AG10803 (cell line): ENCODE measurements around the gene KLF1.
"Not testable (repeated sequence)": the region's sequence is repeated elsewhere in the genome, so short reads cannot be mapped to it uniquely, and the experiment has no call there.

Experiments used
- DNase-seq: peaks from one replicate; pipeline ENCODE4 v3.0.0; 2010; ENCODE audit warnings: low read depth
- H3K4me3 ChIP-seq: 2 replicates; pipeline ENCODE4 v1.5.1; 2011; ENCODE audit warnings: mild to moderate bottlenecking, low read length, control low read depth
- CTCF ChIP-seq: conservative IDR thresholded peaks from 2 replicates; pipeline ENCODE4 v1.5.1; 2011; ENCODE audit warnings: mild to moderate bottlenecking, low read length, control low read depth, inconsistent platforms

The KLF1 gene

DNA sequence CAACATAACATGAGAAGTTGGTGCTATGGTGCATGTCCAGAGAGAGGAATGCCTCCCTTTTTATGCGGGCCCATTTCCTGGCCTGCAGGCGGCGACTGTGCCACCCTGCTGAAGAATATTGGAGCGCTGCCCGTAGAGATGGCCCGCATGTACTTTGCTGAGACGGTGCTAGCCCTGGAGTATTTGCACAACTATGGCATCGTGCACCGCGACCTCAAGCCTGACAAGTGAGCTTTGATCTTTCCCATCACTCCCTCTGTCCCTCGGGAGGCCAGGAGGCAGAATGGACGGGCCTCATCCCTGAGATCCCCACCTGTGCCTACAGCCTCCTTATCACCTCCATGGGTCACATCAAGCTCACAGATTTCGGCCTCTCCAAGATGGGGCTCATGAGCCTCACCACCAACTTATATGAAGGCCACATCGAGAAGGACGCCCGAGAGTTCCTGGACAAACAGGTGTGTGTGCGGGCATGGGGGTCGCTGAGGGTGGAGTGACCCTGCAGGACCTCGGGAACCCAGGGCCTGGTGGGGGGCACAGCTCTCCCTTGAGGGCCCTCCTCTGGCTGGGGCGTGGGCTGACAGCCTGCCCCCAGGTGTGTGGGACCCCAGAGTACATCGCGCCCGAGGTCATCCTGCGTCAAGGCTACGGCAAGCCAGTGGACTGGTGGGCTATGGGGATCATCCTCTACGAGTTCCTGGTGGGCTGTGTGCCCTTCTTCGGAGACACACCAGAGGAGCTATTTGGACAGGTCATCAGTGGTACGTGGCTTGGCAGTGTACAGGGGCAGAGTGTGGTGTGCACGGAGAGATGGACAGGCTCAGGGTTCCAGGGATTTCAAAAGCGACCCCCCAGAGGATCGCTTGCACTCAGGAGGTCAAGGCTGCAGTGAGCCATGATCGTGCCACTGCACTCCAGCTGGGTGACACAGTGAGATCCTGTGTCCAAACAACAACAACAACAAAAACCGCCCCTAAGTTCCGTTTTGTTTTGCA is 22.0 kb downstream of the KLF1 start:
- DNase-seq = no peak
- no peak overlapping the region for H3K4me3 ChIP-seq
- no peak for TF ChIP-seq CTCF

DNA sequence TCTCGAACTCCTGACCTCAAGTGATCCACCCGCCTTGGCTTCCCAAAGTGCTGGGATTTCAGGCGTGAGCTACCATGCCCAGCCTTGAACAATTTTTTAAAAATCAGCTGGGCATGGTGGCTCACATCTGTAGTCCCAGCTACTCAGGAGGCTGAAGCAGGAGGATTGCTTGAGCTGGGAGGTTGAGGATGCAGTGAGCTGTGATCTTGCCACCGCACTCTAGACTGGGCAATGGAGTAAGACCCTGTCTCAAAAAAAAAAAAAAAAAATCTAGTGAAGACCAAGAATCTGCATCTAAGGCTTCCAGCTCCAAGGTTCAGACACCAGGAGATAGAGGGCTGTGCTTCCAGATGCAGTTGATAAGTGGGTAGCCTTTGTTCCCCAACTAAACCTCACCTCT is 22.9 kb downstream of the KLF1 start:
- no peak for DNase-seq
- no peak overlapping the region for H3K4me3 ChIP-seq
- TF ChIP-seq CTCF = no peak

DNA sequence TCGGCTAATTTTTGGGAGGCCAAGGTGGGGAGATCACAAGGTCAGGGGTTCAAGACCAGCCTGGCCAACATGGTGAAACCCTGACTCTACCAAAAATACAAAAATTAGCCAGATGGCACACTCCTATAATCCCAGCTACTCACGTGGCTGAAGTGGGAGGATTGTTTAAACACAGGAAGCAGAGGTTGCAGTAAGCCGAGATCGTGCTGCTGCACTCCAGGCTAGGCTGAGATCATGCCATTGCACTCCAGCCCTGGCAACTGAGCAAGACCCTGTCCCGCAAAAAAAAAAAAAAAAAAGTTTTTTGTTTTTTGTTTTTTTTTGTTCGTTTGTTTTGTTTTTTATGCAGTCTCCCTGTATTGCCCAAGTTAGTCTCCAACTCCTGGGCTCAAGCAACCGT is 27.5 kb downstream of the KLF1 start:
- DNase-seq = no peak
- TF ChIP-seq CTCF = no peak
- no peak overlapping the region for H3K4me3 ChIP-seq

DNA sequence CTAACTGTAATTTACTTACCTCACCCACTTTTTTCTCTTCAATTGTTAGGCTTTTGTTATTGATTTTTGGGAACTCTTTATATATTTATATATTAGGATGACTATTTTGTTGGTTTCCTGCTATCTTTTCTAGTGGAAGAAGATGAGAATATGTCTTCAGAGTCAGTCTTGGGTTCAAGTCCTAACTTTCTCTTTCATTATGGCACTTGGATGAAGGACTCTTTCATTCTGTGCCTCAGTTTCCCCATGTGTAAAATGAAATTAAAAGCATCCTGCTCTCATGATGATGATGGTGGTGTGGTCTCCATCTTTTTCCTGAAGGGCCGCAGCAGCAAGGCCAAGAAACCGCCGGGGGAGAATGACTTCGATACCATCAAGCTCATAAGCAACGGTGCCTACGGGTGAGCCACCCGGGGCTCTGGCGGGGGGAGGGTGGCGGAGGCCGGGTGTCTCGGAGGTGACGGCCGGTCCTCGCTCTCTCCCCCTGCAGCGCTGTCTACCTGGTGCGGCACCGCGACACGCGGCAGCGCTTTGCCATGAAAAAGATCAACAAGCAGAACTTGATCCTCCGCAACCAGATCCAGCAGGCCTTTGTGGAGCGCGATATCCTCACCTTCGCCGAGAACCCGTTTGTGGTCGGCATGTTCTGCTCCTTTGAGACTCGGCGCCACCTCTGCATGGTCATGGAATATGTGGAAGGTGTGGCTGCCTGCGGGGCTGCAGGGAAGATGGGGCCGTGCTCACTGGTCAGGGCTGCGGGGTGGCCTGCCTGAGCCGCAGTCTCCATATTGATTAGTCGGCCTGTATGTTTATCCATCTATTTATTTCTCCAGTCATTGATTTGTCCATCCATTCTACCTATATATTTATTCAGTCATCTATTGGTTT is 28.7 kb downstream of the KLF1 start:
- no peak for TF ChIP-seq CTCF
- DNase-seq = no peak
- no peak overlapping the region for H3K4me3 ChIP-seq

GRCh38 chr19:12856653-12857052 is 30.3 kb downstream of the KLF1 start:
- DNase-seq = no peak
- no peak overlapping the region for H3K4me3 ChIP-seq
- no peak for TF ChIP-seq CTCF

DNA sequence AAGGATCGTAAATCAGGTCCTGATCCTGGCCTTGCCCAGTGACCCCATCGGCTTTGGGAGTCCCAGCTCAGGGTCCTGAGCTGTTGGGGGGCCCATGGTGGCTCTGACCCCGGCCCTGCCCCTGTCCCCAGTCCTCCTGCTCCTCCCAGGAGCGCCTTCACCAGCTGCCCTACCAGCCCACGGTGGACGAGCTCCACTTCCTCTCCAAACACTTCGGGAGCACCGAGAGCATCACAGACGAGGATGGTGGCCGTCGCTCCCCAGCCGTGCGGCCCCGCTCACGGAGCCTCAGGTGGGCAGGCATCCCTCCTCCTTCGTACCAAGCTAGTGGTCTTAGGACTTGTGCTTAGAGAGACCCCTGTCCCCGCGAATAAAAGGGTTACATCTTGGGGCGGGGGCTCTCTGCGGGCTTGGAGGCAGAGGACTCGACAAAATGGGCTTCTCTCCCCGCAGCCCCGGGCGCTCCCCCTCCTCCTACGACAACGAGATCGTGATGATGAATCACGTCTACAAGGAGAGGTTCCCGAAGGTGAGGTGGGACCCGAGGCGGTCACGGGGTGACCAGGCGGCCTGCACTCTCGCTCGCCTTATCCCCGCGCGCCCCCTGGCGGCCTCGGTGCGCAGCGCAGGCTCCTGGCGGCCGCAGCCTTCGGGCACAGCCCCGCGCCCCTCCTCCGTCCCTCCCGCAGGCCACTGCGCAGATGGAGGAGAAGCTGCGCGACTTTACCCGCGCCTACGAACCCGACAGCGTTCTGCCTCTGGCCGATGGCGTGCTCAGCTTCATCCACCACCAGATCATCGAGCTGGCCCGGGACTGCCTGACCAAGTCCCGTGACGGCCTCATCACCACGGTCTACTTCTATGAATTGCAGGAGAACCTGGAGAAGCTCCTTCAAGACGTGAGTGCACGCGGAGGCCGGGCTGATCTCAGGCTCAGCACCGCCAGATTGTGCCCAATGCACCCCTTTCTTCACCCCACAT is 39.6 kb downstream of the KLF1 start:
- DNase-seq = peak; percentile 67

DNA sequence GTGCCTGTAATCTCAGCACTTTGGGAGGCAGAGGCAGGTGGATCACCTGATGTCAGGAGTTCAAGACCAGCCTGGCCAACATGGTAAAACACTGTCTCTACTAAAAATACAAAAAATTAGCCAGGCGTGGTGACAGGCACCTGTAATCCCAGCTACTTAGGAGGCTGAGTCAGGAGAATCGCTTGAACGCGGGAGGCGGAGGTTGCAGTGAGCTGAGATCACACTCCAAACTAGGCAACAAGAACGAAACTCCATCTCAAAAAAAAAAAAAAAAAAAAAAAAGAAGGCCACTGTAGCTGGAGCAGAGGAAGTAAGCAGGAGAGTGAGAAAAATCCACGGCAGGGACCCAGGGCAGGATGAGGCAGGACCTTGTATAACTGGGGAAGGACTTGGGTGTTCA is 40.4 kb downstream of the KLF1 start:
- DNase-seq, H3K4me3 ChIP-seq: not testable (repeated sequence)

More for the DNA sequence above, 39.6 kb downstream of the KLF1 start:
- peak; percentile 64 for TF ChIP-seq CTCF
- H3K4me3 ChIP-seq = peak overlapping the region; percentile 33
